ENCODE data around the gene MYO18B. TPM values are rescaled to one million over a fixed set of nuclear protein-coding genes. Genes with fewer than 3 reads are reported as not detected.

Gene MYO18B
- total RNA-seq, 1 donor from 2014 or later: not detected

- DNase-seq (ENCODE audit: low read depth): no peak
- no peak for FAIRE-seq
These were observed 187.4 kb downstream of the MYO18B start for GRCh38 chr22:25929321-25929878.

GRCh38 chr22:25930083-25930482 is 188.1 kb downstream of the MYO18B start:
- H3K27me3 ChIP-seq (ENCODE audit: control insufficient read depth, insufficient read depth, low read length): no peaks in the 10 kb centered on the region
- no peaks in the 10 kb centered on the region for H3K36me3 ChIP-seq (ENCODE audit: control insufficient read depth, insufficient read depth, low read length)
- H3K4me3 ChIP-seq (ENCODE audit: low read depth, low read length): no peak overlapping the region
- FAIRE-seq (no peak), DNase-seq (ENCODE audit: low read depth) (no peak)
- TF ChIP-seq, protein P1, sequence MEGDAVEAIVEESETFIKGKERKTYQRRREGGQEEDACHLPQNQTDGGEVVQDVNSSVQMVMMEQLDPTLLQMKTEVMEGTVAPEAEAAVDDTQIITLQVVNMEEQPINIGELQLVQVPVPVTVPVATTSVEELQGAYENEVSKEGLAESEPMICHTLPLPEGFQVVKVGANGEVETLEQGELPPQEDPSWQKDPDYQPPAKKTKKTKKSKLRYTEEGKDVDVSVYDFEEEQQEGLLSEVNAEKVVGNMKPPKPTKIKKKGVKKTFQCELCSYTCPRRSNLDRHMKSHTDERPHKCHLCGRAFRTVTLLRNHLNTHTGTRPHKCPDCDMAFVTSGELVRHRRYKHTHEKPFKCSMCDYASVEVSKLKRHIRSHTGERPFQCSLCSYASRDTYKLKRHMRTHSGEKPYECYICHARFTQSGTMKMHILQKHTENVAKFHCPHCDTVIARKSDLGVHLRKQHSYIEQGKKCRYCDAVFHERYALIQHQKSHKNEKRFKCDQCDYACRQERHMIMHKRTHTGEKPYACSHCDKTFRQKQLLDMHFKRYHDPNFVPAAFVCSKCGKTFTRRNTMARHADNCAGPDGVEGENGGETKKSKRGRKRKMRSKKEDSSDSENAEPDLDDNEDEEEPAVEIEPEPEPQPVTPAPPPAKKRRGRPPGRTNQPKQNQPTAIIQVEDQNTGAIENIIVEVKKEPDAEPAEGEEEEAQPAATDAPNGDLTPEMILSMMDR (IDR thresholded peaks at IDR 0.05; ENCODE audit: insufficient read depth, low read length, severe bottlenecking): no peak

More at GRCh38 chr22:25929321-25929878, 187.4 kb downstream of the MYO18B start:
- H3K27me3 ChIP-seq (ENCODE audit: control insufficient read depth, insufficient read depth, low read length): no peaks in the 10 kb centered on the region
- H3K36me3 ChIP-seq (ENCODE audit: control insufficient read depth, insufficient read depth, low read length): no peaks in the 10 kb centered on the region
- no peak overlapping the region for H3K4me3 ChIP-seq (ENCODE audit: low read depth, low read length)
- TF ChIP-seq, protein P1 (IDR thresholded peaks at IDR 0.05; ENCODE audit: insufficient read depth, low read length, severe bottlenecking): no peak

- no peak overlapping the region for H3K4me3 ChIP-seq (ENCODE audit: low read depth, low read length)
- no peak for FAIRE-seq
- no peak for DNase-seq (ENCODE audit: low read depth)
- TF ChIP-seq, protein P1 (IDR thresholded peaks at IDR 0.05; ENCODE audit: insufficient read depth, low read length, severe bottlenecking): no peak
- no peaks in the 10 kb centered on the region for H3K27me3 ChIP-seq (ENCODE audit: control insufficient read depth, insufficient read depth, low read length)
- H3K36me3 ChIP-seq (ENCODE audit: control insufficient read depth, insufficient read depth, low read length): no peaks in the 10 kb centered on the region
These were observed 188.9 kb downstream of the MYO18B start for GRCh38 chr22:25930788-25931310.

GRCh38 chr22:25933158-25933788 is 191.3 kb downstream of the MYO18B start:
- TF ChIP-seq, protein P1 (IDR thresholded peaks at IDR 0.05; ENCODE audit: insufficient read depth, low read length, severe bottlenecking): no peak
- Histone ChIP-seq H3K36me3 (ENCODE audit: control insufficient read depth, insufficient read depth, low read length) (no peaks in the 10 kb centered on the region), H3K4me3 (ENCODE audit: low read depth, low read length) (no peak overlapping the region), H3K27me3 (ENCODE audit: control insufficient read depth, insufficient read depth, low read length) (no peaks in the 10 kb centered on the region)
- no peak for FAIRE-seq
- DNase-seq (ENCODE audit: low read depth): no peak

DNA sequence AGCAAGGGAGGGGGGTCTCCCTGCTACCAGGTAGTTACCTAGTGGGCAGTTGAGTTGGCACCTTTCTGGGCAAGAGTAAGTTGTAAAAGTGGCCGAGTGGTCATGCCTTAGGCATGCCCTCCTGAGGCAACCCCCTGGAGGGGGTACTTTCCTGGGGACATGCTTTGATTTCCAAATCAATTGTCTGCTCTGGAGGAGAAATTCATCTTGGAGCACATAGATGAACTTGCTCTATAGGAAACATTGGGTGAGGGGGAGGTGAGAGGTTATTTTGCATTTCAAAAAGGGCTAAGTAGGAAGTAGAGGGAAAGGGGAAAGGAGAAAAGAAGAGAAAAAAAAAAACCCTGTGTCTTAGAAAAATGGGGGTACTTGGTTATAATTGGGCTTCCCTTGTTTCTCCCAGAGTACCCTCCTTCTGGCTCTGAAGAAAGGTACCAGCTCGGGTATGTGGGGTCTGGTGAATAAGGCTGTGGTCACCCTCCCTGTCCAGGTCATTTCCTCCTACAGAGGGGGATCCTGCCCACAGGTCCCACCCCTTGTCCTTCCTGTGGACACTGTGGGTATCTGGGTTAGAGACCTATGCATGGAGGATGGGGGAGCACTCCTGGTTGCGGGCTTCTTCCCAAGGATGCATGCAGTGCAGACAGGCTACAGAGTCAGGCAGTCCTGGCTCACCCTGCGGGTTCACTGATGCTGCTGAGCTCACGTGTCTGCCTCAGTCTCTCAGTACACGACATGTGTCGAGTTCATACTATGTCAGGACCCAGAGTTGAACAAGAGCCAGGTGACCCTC is 193.5 kb downstream of the MYO18B start:
- TF ChIP-seq, protein P1 (IDR thresholded peaks at IDR 0.05; ENCODE audit: insufficient read depth, low read length, severe bottlenecking): no peak
- Histone ChIP-seq H3K36me3 (ENCODE audit: control insufficient read depth, insufficient read depth, low read length) (no peaks in the 10 kb centered on the region), H3K4me3 (ENCODE audit: low read depth, low read length) (no peak overlapping the region), H3K27me3 (ENCODE audit: control insufficient read depth, insufficient read depth, low read length) (no peaks in the 10 kb centered on the region)
- FAIRE-seq (no peak), DNase-seq (ENCODE audit: low read depth) (no peak)

Data from bronchial epithelial cell (primary cell).